ENCODE results near the gene ITPKB. TPM values are rescaled to one million over a fixed set of nuclear protein-coding genes. Genes with fewer than 3 reads are reported as not detected.

ITPKB gene
- total RNA-seq, 1 donor from 2014 or later = 44.1 TPM

GRCh38 chr1:226711976-226712741, 26.9 kb downstream of the ITPKB start:
- no peak overlapping the region for H3K4me3 ChIP-seq
- peaks cover 49% of the 10 kb centered on the region for H3K4me1 ChIP-seq
- no peaks in the 10 kb centered on the region for H3K36me3 ChIP-seq
- no peaks in the 10 kb centered on the region for H3K9me3 ChIP-seq
- no peak for ATAC-seq
- no peak for TF ChIP-seq CTCF (IDR thresholded peaks at IDR 0.05)
- no peaks in the 10 kb centered on the region for H3K27me3 ChIP-seq
- DNase-seq = no peak
- no peak overlapping the region for H3K27ac ChIP-seq
- intact Hi-C loops (cut with DNase I) = no loop called here

GRCh38 chr1:226710501-226710900, 28.6 kb downstream of the ITPKB start:
- intact Hi-C loops (cut with DNase I) = no loop called here
- H3K36me3 ChIP-seq = no peaks in the 10 kb centered on the region
- no peak for ATAC-seq
- TF ChIP-seq CTCF (IDR thresholded peaks at IDR 0.05) = no peak
- H3K4me3 ChIP-seq = no peak overlapping the region
- H3K4me1 ChIP-seq = peaks cover 46% of the 10 kb centered on the region
- H3K9me3 ChIP-seq = no peaks in the 10 kb centered on the region
- no peak overlapping the region for H3K27ac ChIP-seq
- DNase-seq = no peak
- no peaks in the 10 kb centered on the region for H3K27me3 ChIP-seq

- no peak for ATAC-seq
- H3K27ac ChIP-seq = no peak overlapping the region
- H3K9me3 ChIP-seq = no peaks in the 10 kb centered on the region
- no peak for DNase-seq
- H3K4me1 ChIP-seq = peaks cover 46% of the 10 kb centered on the region
- no peaks in the 10 kb centered on the region for H3K27me3 ChIP-seq
- no peak for TF ChIP-seq CTCF (IDR thresholded peaks at IDR 0.05)
- H3K36me3 ChIP-seq = no peaks in the 10 kb centered on the region
- no peak overlapping the region for H3K4me3 ChIP-seq
- intact Hi-C loops (cut with DNase I) = no loop called here
Observed at GRCh38 chr1:226709953-226710352, 29.1 kb downstream of the ITPKB start.

GRCh38 chr1:226708967-226709396, 30.1 kb downstream of the ITPKB start:
- H3K27me3 ChIP-seq = no peaks in the 10 kb centered on the region
- no peaks in the 10 kb centered on the region for H3K9me3 ChIP-seq
- peaks cover 50% of the 10 kb centered on the region for H3K4me1 ChIP-seq
- H3K36me3 ChIP-seq = no peaks in the 10 kb centered on the region
- H3K27ac ChIP-seq = peak overlapping the region; percentile 31
- H3K4me3 ChIP-seq = no peak overlapping the region
- peak; percentile 22 for TF ChIP-seq CTCF (IDR thresholded peaks at IDR 0.05)
- DNase-seq (no peak), ATAC-seq (peak; percentile 17)
- intact Hi-C loops (cut with DNase I) = no loop called here

- Histone ChIP-seq H3K27ac (peak overlapping the region; percentile 31), H3K27me3 (no peaks in the 10 kb centered on the region), H3K4me1 (peaks cover 52% of the 10 kb centered on the region), H3K4me3 (no peak overlapping the region), H3K36me3 (no peaks in the 10 kb centered on the region), H3K9me3 (no peaks in the 10 kb centered on the region)
- TF ChIP-seq CTCF (IDR thresholded peaks at IDR 0.05) = no peak
- intact Hi-C loops (cut with DNase I) = no loop called here
- peak; percentile 55 for ATAC-seq
- DNase-seq = no peak
Observed at GRCh38 chr1:226708342-226708780, 30.7 kb downstream of the ITPKB start.
